Right atrium auricular region (tissue), 2 donors: ENCODE measurements around the gene ANKRD16. TPM values are rescaled to one million over a fixed set of nuclear protein-coding genes. Genes with fewer than 3 reads are reported as not detected.

ENCODE experiments used
- DNase-seq: peaks from one replicate; pipeline ENCODE4 v3.0.0-alpha.2; 2019; ENCODE audit warnings: low spot score
- H3K27ac ChIP-seq, 2 donors: fragments of 200-600 bp; sonication (generic); 1 replicate in 1 of 2; 2 replicates in 1 of 2; pipeline ENCODE4 v1.5.1; 2016 to 2019
- H3K27me3 ChIP-seq, 2 donors: fragments of 200-600 bp; sonication (generic); one replicate each; pipeline versions ENCODE4 v1.5.1 to v1.6.0; 2017 to 2019
- H3K36me3 ChIP-seq: fragments of 200-600 bp; sonication (generic); one replicate; pipeline ENCODE4 v1.5.1; 2016
- H3K4me1 ChIP-seq, 2 donors: fragments of 200-600 bp; sonication (generic); one replicate each; pipeline versions ENCODE4 v1.5.1 to v1.6.0; 2017 to 2019
- H3K4me3 ChIP-seq, 2 donors: fragments of 200-600 bp; sonication (generic); 1 replicate in 1 of 2; 2 replicates in 1 of 2; pipeline ENCODE4 v1.5.1; 2017 to 2019; ENCODE audit warnings: mild to moderate bottlenecking in 1 of 2, moderate library complexity in 1 of 2
- H3K9me3 ChIP-seq, 2 donors: fragments of 200-600 bp; sonication (generic); one replicate each; pipeline ENCODE4 v1.5.1; 2019
- CTCF ChIP-seq, 2 donors: fragments of 200-600 bp; sonication (generic); IDR thresholded peaks; one replicate each; pipeline ENCODE4 v1.5.1; 2019; ENCODE audit warnings: antibody characterized with exemption in 2 of 2
- total RNA-seq, 2 donors: library from RNA; depleted of rRNA; stranded (reverse); fragments of >200 nt; gene quantifications; one replicate each; pipeline ENCODE4 v1.1.0, GENCODE V29; 2016

The ANKRD16 gene
- total RNA-seq, 2 donors from 2014 or later = 1.9 to 3.5 TPM

GRCh38 chr10:5919568-5919967, 29.9 kb upstream of the ANKRD16 start:
- Histone ChIP-seq H3K9me3 (no peaks in the 10 kb centered on the region), H3K27ac (no peak overlapping the region), H3K4me3 (no peak overlapping the region), H3K27me3 (no peaks in the 10 kb centered on the region), H3K36me3 (peaks cover 100% of the 10 kb centered on the region), H3K4me1 (no peaks in the 10 kb centered on the region)
- no peak for TF ChIP-seq CTCF (IDR thresholded peaks at IDR 0.05)
- no peak for DNase-seq

GRCh38 chr10:5918763-5919162, 29.1 kb upstream of the ANKRD16 start:
- H3K36me3 ChIP-seq = peaks cover 100% of the 10 kb centered on the region
- no peaks in the 10 kb centered on the region for H3K9me3 ChIP-seq

GRCh38 chr10:5917305-5917704, 27.6 kb upstream of the ANKRD16 start:
- H3K36me3 ChIP-seq = peaks cover 100% of the 10 kb centered on the region

More at GRCh38 chr10:5918763-5919162, 29.1 kb upstream of the ANKRD16 start:
- Histone ChIP-seq H3K27me3 (no peaks in the 10 kb centered on the region), H3K27ac (no peak overlapping the region), H3K4me3 (no peak overlapping the region), H3K4me1 (no peaks in the 10 kb centered on the region)
- no peak for TF ChIP-seq CTCF (IDR thresholded peaks at IDR 0.05)
- no peak for DNase-seq

GRCh38 chr10:5915451-5915850, 25.8 kb upstream of the ANKRD16 start:
- Histone ChIP-seq H3K36me3 (peaks cover 100% of the 10 kb centered on the region), H3K27ac (no peak overlapping the region), H3K4me3 (no peak overlapping the region), H3K4me1 (no peaks in the 10 kb centered on the region), H3K9me3 (no peaks in the 10 kb centered on the region), H3K27me3 (no peaks in the 10 kb centered on the region)
- DNase-seq = no peak
- TF ChIP-seq CTCF (IDR thresholded peaks at IDR 0.05) = no peak

More at GRCh38 chr10:5917305-5917704, 27.6 kb upstream of the ANKRD16 start:
- H3K4me1 ChIP-seq = no peaks in the 10 kb centered on the region
- no peaks in the 10 kb centered on the region for H3K9me3 ChIP-seq
- H3K4me3 ChIP-seq = no peak overlapping the region
- no peak overlapping the region for H3K27ac ChIP-seq
- DNase-seq = no peak
- TF ChIP-seq CTCF (IDR thresholded peaks at IDR 0.05) = no peak
- no peaks in the 10 kb centered on the region for H3K27me3 ChIP-seq

- H3K4me3 ChIP-seq = no peak overlapping the region
- no peak for TF ChIP-seq CTCF (IDR thresholded peaks at IDR 0.05)
- H3K36me3 ChIP-seq = peaks cover 100% of the 10 kb centered on the region
Observed at GRCh38 chr10:5913736-5914135, 24.0 kb upstream of the ANKRD16 start.

GRCh38 chr10:5911670-5912069, 22.0 kb upstream of the ANKRD16 start:
- no peak for DNase-seq
- TF ChIP-seq CTCF (IDR thresholded peaks at IDR 0.05) = no peak
- no peak overlapping the region for H3K4me3 ChIP-seq
- no peaks in the 10 kb centered on the region for H3K27me3 ChIP-seq
- H3K27ac ChIP-seq = no peak overlapping the region
- H3K9me3 ChIP-seq = no peaks in the 10 kb centered on the region
- H3K36me3 ChIP-seq = peaks cover 88% of the 10 kb centered on the region
- H3K4me1 ChIP-seq = peaks cover 0 to under 1% of the 10 kb centered on the region in 2 donors

More at GRCh38 chr10:5913736-5914135, 24.0 kb upstream of the ANKRD16 start:
- Histone ChIP-seq H3K27ac (no peak overlapping the region), H3K4me1 (no peaks in the 10 kb centered on the region), H3K9me3 (no peaks in the 10 kb centered on the region), H3K27me3 (no peaks in the 10 kb centered on the region)
- no peak for DNase-seq
